ENCODE results near the gene GPR101. TPM values are rescaled to one million over a fixed set of nuclear protein-coding genes. Genes with fewer than 3 reads are reported as not detected.

The GPR101 gene
- total and polyA plus RNA-seq, 9 of the 15 experiments (the other 6 are each of a cell fraction or from before 2014, with no cell fraction given): not detected

DNA sequence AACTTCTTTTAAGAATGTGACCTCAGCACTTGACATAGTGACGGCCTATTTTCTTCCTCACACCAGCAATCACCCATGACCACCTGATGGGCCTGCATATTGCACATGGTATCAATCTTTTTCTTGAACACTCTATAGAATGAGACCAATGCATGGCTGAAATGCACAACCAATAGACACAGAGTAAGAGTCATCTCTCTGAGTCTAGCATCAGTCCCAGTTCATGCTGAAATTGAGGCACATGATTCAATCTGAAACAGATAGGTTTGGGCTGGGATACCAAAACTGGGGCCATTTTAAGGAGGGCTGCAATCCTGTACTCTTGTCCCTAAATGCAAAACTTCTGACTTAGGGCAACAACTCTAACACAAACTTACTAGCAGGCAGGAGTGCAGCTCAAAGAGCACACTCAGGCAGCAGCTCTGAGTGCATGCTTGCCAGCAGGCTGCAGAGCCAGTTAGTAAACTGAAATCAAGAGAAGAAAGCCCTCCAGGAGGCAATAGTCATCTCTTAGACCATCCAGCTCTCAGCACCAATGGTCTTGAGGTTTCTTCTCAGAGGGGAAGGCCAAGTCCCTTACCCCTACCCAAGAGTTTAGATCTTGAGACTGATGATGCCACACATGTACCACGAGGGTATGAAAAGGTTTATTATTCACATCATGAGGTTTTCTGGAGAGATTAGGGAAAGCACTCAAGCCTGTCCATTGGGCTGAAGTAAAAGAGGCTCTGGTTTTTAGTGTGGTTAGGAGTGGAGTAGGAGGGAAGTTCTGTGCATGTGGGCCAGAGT, 24.7 kb upstream of the GPR101 start:
- 10% methylated on average over 2 of the region's 2 CpGs for WGBS (ENCODE audit: insufficient coverage, low coverage, missing lambda C conversion rate)
- intact Hi-C loops (cut with micrococcal nuclease) (loop anchor here (10.0 kb wide), 3 partner anchors 136 to 454 kb away; no protein-coding TSS in a partner anchor), in situ Hi-C loops (cut with MboI) (loop anchor here (10.0 kb wide), 1 partner anchor 104 kb away; no protein-coding TSS in a partner anchor)
- DNase-seq (ENCODE audit: extremely low read depth in 1 of 4, low spot score in 3 of 4) (no peak), ATAC-seq (no peak), FAIRE-seq (no peak)
- TF ChIP-seq KDM2B (CRISPR knock-in tag; IDR thresholded peaks at IDR 0.05) (no peak), ZNF551 (CRISPR knock-in tag; IDR thresholded peaks at IDR 0.05) (no peak), CBFB (CRISPR knock-in tag; IDR thresholded peaks at IDR 0.05) (no peak), CREB1 (IDR thresholded peaks at IDR 0.05) (no peak), CREB1 (CRISPR knock-in tag; IDR thresholded peaks at IDR 0.05) (no peak), DPF2 (IDR thresholded peaks at IDR 0.05) (no peak), DACH1 (IDR thresholded peaks at IDR 0.05; ENCODE audit: partially characterized antibody) (no peak), PRMT5 (CRISPR knock-in tag; IDR thresholded peaks at IDR 0.05) (no peak), MIER1 (IDR thresholded peaks at IDR 0.05; ENCODE audit: low read depth) (no peak), SMARCA5 (IDR thresholded peaks at IDR 0.05) (no peak)
- TF ChIP-seq, protein P1, sequence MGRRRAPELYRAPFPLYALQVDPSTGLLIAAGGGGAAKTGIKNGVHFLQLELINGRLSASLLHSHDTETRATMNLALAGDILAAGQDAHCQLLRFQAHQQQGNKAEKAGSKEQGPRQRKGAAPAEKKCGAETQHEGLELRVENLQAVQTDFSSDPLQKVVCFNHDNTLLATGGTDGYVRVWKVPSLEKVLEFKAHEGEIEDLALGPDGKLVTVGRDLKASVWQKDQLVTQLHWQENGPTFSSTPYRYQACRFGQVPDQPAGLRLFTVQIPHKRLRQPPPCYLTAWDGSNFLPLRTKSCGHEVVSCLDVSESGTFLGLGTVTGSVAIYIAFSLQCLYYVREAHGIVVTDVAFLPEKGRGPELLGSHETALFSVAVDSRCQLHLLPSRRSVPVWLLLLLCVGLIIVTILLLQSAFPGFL (CRISPR knock-in tag; IDR thresholded peaks at IDR 0.05): no peak
- TF ChIP-seq, protein P2, sequence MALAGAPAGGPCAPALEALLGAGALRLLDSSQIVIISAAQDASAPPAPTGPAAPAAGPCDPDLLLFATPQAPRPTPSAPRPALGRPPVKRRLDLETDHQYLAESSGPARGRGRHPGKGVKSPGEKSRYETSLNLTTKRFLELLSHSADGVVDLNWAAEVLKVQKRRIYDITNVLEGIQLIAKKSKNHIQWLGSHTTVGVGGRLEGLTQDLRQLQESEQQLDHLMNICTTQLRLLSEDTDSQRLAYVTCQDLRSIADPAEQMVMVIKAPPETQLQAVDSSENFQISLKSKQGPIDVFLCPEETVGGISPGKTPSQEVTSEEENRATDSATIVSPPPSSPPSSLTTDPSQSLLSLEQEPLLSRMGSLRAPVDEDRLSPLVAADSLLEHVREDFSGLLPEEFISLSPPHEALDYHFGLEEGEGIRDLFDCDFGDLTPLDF (CRISPR knock-in tag; IDR thresholded peaks at IDR 0.05): no peak
- Histone ChIP-seq H3K4me3 (no peak overlapping the region), H2AFZ (ENCODE audit: low read depth, low read length) (no peak overlapping the region), H3K4me1 (replicated peaks in 1 of 2; ENCODE audit: control insufficient read depth in 2 of 2, insufficient read depth in 2 of 2, low read length in 2 of 2) (no peaks in the 10 kb centered on the region), H3K27ac (ENCODE audit: extremely low read depth, low read depth, low read length) (no peak overlapping the region), H3K9me3 (replicated peaks; ENCODE audit: control insufficient read depth, insufficient read depth, low read depth, low read length) (no peaks in the 10 kb centered on the region), H3K27me3 (ENCODE audit: control insufficient read depth in 2 of 2, insufficient read depth in 2 of 2, low read length in 2 of 2) (peaks cover 0 to 6% of the 10 kb centered on the region in 2 experiments; a peak in 1 of 5 replicates), H3K9ac (ENCODE audit: insufficient read depth in 1 of 2, low read depth in 2 of 2, low read length in 2 of 2) (no peak overlapping the region), H4K20me1 (replicated peaks; ENCODE audit: control insufficient read depth, insufficient read depth, low read length) (no peaks in the 10 kb centered on the region), H3K9me1 (ENCODE audit: control insufficient read depth, insufficient read depth, low read length) (no peaks in the 10 kb centered on the region), H3K36me3 (ENCODE audit: control insufficient read depth, insufficient read depth, low read length) (no peaks in the 10 kb centered on the region), H3K4me2 (ENCODE audit: insufficient read depth, low read length) (no peak overlapping the region), H3K79me2 (ENCODE audit: control insufficient read depth, insufficient read depth, low read length) (no peaks in the 10 kb centered on the region)
- BruUV-seq (replicated peaks): no TSS peak
- ChIA-PET CTCF (ENCODE audit: low intra/inter-chr PET ratio) (no interaction called here), POLR2A (no interaction called here)
